ENCODE measurements around the gene C22orf23. TPM values are rescaled to one million over a fixed set of nuclear protein-coding genes. Genes with fewer than 3 reads are reported as not detected.
"Not testable (repeated sequence)": the region's sequence is repeated elsewhere in the genome, so short reads cannot be mapped to it uniquely, and the experiment has no call there.

The C22orf23 gene
- total RNA-seq, 1 experiment from 2014 or later = 0.47 TPM

DNA sequence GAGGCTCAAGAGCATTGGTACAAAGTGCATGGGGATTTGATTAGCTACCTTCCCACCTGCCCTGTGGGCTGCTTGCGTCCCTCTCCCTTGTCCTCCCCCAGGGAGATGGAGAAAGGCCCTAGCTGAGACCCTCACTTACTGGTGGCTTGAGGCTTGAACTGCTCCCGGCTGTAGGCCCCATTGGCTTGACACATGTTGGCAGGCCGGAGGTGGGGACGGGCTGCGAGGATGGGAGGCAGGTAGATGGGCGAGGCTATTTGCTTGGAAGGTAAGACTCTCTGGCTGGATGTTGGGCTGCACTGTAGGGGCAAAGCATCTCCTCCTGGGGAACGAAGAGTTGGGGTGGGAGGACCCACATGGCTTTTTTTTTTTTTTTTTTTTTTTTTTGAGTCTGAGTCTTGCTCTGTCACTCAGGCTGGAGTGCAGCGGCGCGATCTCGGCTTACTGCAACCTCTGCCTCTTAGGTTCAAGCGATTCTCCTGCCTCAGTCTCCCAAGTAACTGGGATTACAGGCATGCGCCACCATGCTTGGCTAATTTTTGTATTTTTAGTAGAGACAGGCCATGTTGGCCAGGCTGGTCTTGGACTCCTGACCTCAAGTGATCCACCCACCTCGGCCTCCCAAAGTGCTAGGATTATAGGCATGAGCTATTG, 6.1 kb downstream of the C22orf23 start:
- BruUV-seq (replicated peaks); intact Hi-C loops (cut with micrococcal nuclease); POLR2A ChIA-PET; H3K9ac ChIP-seq (ENCODE audit: low read length); H3K4me3 ChIP-seq (replicated peaks in 1 of 2; ENCODE audit: low read depth in 1 of 2, low read length in 2 of 2); H3K27me3 ChIP-seq (ENCODE audit: insufficient read depth, low read length); H3K4me2 ChIP-seq (ENCODE audit: low read length); ATAC-seq; CTCF ChIA-PET; H4K20me1 ChIP-seq (ENCODE audit: insufficient read depth); H3K79me2 ChIP-seq (ENCODE audit: insufficient read depth, low read length); H3K9me2 ChIP-seq (ENCODE audit: insufficient read depth); H2AFZ ChIP-seq (ENCODE audit: low read depth, low read length, poor library complexity, severe bottlenecking); RAD21 ChIA-PET (ENCODE audit: low non-redundant PET in 1 of 2, low total read pairs in 2 of 2, uncharacterized antibody in 2 of 2, unreplicated experiment in 2 of 2); H3K9me3 ChIP-seq (ENCODE audit: control insufficient read depth in 1 of 2, insufficient read depth in 1 of 2, low read depth in 1 of 2, low read length in 2 of 2); H3K27ac ChIP-seq (ENCODE audit: low read depth, low read length); H3K36me3 ChIP-seq (ENCODE audit: control insufficient read depth in 1 of 2, insufficient read depth in 2 of 2, low read length in 2 of 2); DNase-seq (ENCODE audit: low read depth, low spot score); H3K4me1 ChIP-seq (ENCODE audit: control insufficient read depth in 1 of 2, insufficient read depth in 2 of 2, low read length in 2 of 2): not testable (repeated sequence)

DNA sequence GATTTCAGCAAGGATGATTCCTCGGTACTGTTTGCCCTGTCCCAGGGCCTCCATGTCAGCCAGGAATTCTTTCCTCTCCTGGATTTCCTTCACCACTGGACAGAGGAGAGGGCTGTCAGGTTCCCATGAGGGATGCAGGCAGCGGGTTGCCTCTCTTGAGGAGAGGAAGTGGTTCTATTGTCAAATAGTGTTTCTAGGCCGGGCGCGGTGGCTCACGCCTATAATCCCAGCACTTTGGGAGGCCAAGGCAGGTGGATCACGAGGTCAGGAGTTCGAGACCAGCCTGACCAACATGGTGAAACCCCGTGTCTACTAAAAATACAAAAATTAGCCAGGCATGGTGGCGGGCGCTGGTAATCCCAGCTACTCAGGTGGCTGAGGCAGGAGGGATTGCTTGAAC, 9.0 kb downstream of the C22orf23 start:
- H3K4me3 ChIP-seq (replicated peaks in 1 of 2; ENCODE audit: low read depth in 1 of 2, low read length in 2 of 2); H4K20me1 ChIP-seq (ENCODE audit: insufficient read depth); H3K27ac ChIP-seq (ENCODE audit: low read depth, low read length); H3K36me3 ChIP-seq (ENCODE audit: control insufficient read depth in 1 of 2, insufficient read depth in 2 of 2, low read length in 2 of 2); intact Hi-C loops (cut with micrococcal nuclease); H3K79me2 ChIP-seq (ENCODE audit: insufficient read depth, low read length); RAD21 ChIA-PET (ENCODE audit: low non-redundant PET in 1 of 2, low total read pairs in 2 of 2, uncharacterized antibody in 2 of 2, unreplicated experiment in 2 of 2); H3K4me2 ChIP-seq (ENCODE audit: low read length); H3K27me3 ChIP-seq (ENCODE audit: insufficient read depth, low read length); H2AFZ ChIP-seq (ENCODE audit: low read depth, low read length, poor library complexity, severe bottlenecking); BruUV-seq (replicated peaks); H3K4me1 ChIP-seq (ENCODE audit: control insufficient read depth in 1 of 2, insufficient read depth in 2 of 2, low read length in 2 of 2); DNase-seq (ENCODE audit: low read depth, low spot score); H3K9me3 ChIP-seq (ENCODE audit: control insufficient read depth in 1 of 2, insufficient read depth in 1 of 2, low read depth in 1 of 2, low read length in 2 of 2); H3K9me2 ChIP-seq (ENCODE audit: insufficient read depth); ATAC-seq; H3K9ac ChIP-seq (ENCODE audit: low read length): not testable (repeated sequence)
- CTCF ChIA-PET = interaction anchor here (1.2 kb wide), 1 partner anchor 81 kb away, joined by 3 read pairs; no protein-coding TSS in a partner anchor
- POLR2A ChIA-PET = interaction anchor here (1.9 kb wide), 1 partner anchor 9 kb away, joined by 6 read pairs; the partner anchor contains the start of genes C22orf23 and POLR2F

DNA sequence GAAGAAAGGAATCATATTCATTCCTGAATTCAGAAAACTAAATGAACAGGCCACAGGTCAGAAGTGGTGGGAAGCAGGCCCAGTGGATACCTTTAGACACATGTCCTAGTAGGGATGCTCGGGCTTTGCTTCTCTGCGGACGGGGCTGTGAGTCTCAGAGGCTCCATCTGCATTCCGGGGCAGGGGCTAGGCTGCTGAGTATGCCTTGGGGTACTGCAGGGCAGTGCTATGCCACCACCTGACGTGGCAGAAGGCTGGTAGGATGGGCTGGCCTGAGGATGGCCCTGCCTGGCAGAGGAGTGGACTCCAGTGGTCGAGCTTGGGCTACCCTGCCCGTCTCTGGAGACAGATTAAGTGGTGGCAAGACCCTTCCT, 9.6 kb downstream of the C22orf23 start:
- no peak for ATAC-seq
- no peak for TF ChIP-seq CEBPB (IDR thresholded peaks at IDR 0.05; ENCODE audit: low read depth)
- no peak for TF ChIP-seq EZH2phosphoT487 (IDR thresholded peaks at IDR 0.05; ENCODE audit: borderline replicate concordance)
- TF ChIP-seq, protein P1, sequence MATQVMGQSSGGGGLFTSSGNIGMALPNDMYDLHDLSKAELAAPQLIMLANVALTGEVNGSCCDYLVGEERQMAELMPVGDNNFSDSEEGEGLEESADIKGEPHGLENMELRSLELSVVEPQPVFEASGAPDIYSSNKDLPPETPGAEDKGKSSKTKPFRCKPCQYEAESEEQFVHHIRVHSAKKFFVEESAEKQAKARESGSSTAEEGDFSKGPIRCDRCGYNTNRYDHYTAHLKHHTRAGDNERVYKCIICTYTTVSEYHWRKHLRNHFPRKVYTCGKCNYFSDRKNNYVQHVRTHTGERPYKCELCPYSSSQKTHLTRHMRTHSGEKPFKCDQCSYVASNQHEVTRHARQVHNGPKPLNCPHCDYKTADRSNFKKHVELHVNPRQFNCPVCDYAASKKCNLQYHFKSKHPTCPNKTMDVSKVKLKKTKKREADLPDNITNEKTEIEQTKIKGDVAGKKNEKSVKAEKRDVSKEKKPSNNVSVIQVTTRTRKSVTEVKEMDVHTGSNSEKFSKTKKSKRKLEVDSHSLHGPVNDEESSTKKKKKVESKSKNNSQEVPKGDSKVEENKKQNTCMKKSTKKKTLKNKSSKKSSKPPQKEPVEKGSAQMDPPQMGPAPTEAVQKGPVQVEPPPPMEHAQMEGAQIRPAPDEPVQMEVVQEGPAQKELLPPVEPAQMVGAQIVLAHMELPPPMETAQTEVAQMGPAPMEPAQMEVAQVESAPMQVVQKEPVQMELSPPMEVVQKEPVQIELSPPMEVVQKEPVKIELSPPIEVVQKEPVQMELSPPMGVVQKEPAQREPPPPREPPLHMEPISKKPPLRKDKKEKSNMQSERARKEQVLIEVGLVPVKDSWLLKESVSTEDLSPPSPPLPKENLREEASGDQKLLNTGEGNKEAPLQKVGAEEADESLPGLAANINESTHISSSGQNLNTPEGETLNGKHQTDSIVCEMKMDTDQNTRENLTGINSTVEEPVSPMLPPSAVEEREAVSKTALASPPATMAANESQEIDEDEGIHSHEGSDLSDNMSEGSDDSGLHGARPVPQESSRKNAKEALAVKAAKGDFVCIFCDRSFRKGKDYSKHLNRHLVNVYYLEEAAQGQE (IDR thresholded peaks at IDR 0.05; ENCODE audit: low read depth) = no peak
- TF ChIP-seq ELF1 (IDR thresholded peaks at IDR 0.05; ENCODE audit: borderline replicate concordance, low read depth) = no peak
- no peak for TF ChIP-seq EZH2 (IDR thresholded peaks at IDR 0.05)
- TF ChIP-seq, protein P2, sequence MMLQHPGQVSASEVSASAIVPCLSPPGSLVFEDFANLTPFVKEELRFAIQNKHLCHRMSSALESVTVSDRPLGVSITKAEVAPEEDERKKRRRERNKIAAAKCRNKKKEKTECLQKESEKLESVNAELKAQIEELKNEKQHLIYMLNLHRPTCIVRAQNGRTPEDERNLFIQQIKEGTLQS (IDR thresholded peaks at IDR 0.05) = no peak
- no peak for TF ChIP-seq SP1 (IDR thresholded peaks at IDR 0.05; ENCODE audit: low read depth)

More for the DNA sequence above, 9.6 kb downstream of the C22orf23 start:
- H2AFZ ChIP-seq (ENCODE audit: low read depth, low read length, poor library complexity, severe bottlenecking) = no peak overlapping the region
- DNase-seq (ENCODE audit: low read depth, low spot score) = no peak
- no peaks in the 10 kb centered on the region for H3K9me3 ChIP-seq (ENCODE audit: control insufficient read depth in 1 of 2, insufficient read depth in 1 of 2, low read depth in 1 of 2, low read length in 2 of 2)
- H3K9me2 ChIP-seq (ENCODE audit: insufficient read depth) = no peaks in the 10 kb centered on the region
- no peak overlapping the region for H3K4me2 ChIP-seq (ENCODE audit: low read length)
- H3K9ac ChIP-seq (ENCODE audit: low read length) = no peak overlapping the region
- H3K36me3 ChIP-seq (ENCODE audit: control insufficient read depth in 1 of 2, insufficient read depth in 2 of 2, low read length in 2 of 2) = peaks cover 2 to 8% of the 10 kb centered on the region in 2 experiments; a peak in 2 of 4 replicates
- no peaks in the 10 kb centered on the region for H3K27me3 ChIP-seq (ENCODE audit: insufficient read depth, low read length)
- ChIA-PET POLR2A (interaction anchor here (1.9 kb wide), 1 partner anchor 10 kb away, joined by 6 read pairs; the partner anchor contains the start of genes C22orf23 and POLR2F), CTCF (interaction anchor here (1.2 kb wide), 1 partner anchor 80 kb away, joined by 3 read pairs; no protein-coding TSS in a partner anchor), RAD21 (ENCODE audit: low non-redundant PET in 1 of 2, low total read pairs in 2 of 2, uncharacterized antibody in 2 of 2, unreplicated experiment in 2 of 2) (no interaction called here)
- H4K20me1 ChIP-seq (ENCODE audit: insufficient read depth) = no peaks in the 10 kb centered on the region
- no peaks in the 10 kb centered on the region for H3K4me1 ChIP-seq (ENCODE audit: control insufficient read depth in 1 of 2, insufficient read depth in 2 of 2, low read length in 2 of 2)
- intact Hi-C loops (cut with micrococcal nuclease) = no loop called here
- H3K4me3 ChIP-seq (replicated peaks in 1 of 2; ENCODE audit: low read depth in 1 of 2, low read length in 2 of 2) = no peak overlapping the region
- BruUV-seq (replicated peaks) = no TSS peak
- H3K79me2 ChIP-seq (ENCODE audit: insufficient read depth, low read length) = no peaks in the 10 kb centered on the region
- H3K27ac ChIP-seq (ENCODE audit: low read depth, low read length) = no peak overlapping the region
